PC-9 (cell line): ENCODE results near the gene ADAMTS7. TPM values are rescaled to one million over a fixed set of nuclear protein-coding genes. Genes with fewer than 3 reads are reported as not detected.

Experiments
- BruUV-seq: library from RNA; stranded (reverse); fragments of 400-500 nt; replicated peaks from 2 replicates; lab custom pipeline; 2021; lab: Mats Ljungman, UMichigan
- CTCF ChIA-PET: fragments of 300-600 bp; sonication (Branson Sonifier 250); formaldehyde crosslinking; loops from one replicate; lab custom pipeline; 2022; ENCODE audit warnings: antibody characterized with exemption; lab: Charles Lee
- POLR2A ChIA-PET: fragments of 300-600 bp; sonication (Branson Sonifier 250); formaldehyde crosslinking; loops from one replicate; lab custom pipeline; 2022; ENCODE audit warnings: antibody characterized with exemption; ENCODE audit not compliant: unreplicated experiment; lab: Charles Lee
- DNase-seq, 2 experiments: peaks; one replicate each; pipeline versions ENCODE4 v3.0.0 to v3.0.0-alpha.2; 2015 to 2022; ENCODE audit warnings: mixed read lengths in 1 of 2
- H2AFZ ChIP-seq: fragments of 200-600 bp; sonication (generic); 2 replicates; pipeline ENCODE4 v1.8.1; 2017; ENCODE audit warnings: antibody characterized with exemption
- H3F3A ChIP-seq: fragments of 200-600 bp; sonication (generic); 2 replicates; pipeline ENCODE4 v1.8.1; 2017; ENCODE audit warnings: antibody characterized with exemption, mild to moderate bottlenecking, low read depth; ENCODE audit not compliant: insufficient read depth
- H3K27ac ChIP-seq: fragments of 200-600 bp; sonication (generic); 2 replicates; pipeline ENCODE4 v1.6.1; 2016; ENCODE audit warnings: mixed run types
- H3K27me3 ChIP-seq: fragments of 200-600 bp; sonication (generic); 2 replicates; pipeline ENCODE4 v1.6.1; 2016; ENCODE audit warnings: low read depth, mixed run types; ENCODE audit not compliant: insufficient read depth
- H3K36me3 ChIP-seq: fragments of 200-600 bp; sonication (generic); 2 replicates; pipeline ENCODE4 v1.6.1; 2016; ENCODE audit warnings: low read depth, mixed run types
- H3K4me1 ChIP-seq: fragments of 200-600 bp; sonication (generic); replicated peaks from 2 replicates; pipeline ENCODE4 v1.6.1; 2016; ENCODE audit warnings: mixed run types; ENCODE audit not compliant: insufficient read depth
- H3K4me2 ChIP-seq: fragments of 200-600 bp; sonication (generic); 2 replicates; pipeline ENCODE4 v1.6.1; 2017; ENCODE audit warnings: mixed run types
- H3K4me3 ChIP-seq: fragments of 200-600 bp; sonication (generic); 2 replicates; pipeline ENCODE4 v1.6.1; 2016; ENCODE audit warnings: mixed run types
- H3K79me2 ChIP-seq: fragments of 200-600 bp; sonication (generic); 2 replicates; pipeline ENCODE4 v1.6.1; 2017; ENCODE audit warnings: low read depth, mixed run types
- H3K9me2 ChIP-seq: fragments of 200-600 bp; sonication (generic); 2 replicates; pipeline ENCODE4 v1.8.1; 2017; ENCODE audit warnings: mild to moderate bottlenecking; ENCODE audit not compliant: insufficient read depth
- H3K9me3 ChIP-seq: fragments of 200-600 bp; sonication (generic); 2 replicates; pipeline ENCODE4 v1.8.1; 2016; ENCODE audit warnings: low read depth; ENCODE audit not compliant: insufficient read depth
- H4K20me1 ChIP-seq: fragments of 200-600 bp; sonication (generic); 2 replicates; pipeline ENCODE4 v1.8.1; 2017; ENCODE audit not compliant: insufficient read depth
- EZH2 ChIP-seq: fragments of 200-600 bp; sonication (generic); IDR thresholded peaks from 2 replicates; pipeline ENCODE4 v1.8.0; 2017; ENCODE audit warnings: antibody characterized with exemption, low read depth
- intact Hi-C: fragments of 100-400 bp; cut with micrococcal nuclease; formaldehyde crosslinking; loops from one replicate; pipeline ENCODE4 v1.10.0; 2022; ENCODE audit not compliant: unreplicated experiment
- total RNA-seq: library from RNA; stranded (reverse); gene quantifications from 2 replicates; pipeline ENCODE4 v1.2.3, GENCODE V29; 2021
- TF ChIP-seq, protein P1 (sequence below): fragments of 200-600 bp; sonication (generic); conservative IDR thresholded peaks from 2 replicates; pipeline ENCODE4 v1.6.1; 2017; ENCODE audit warnings: mixed run types, antibody characterized with exemption, mild to moderate bottlenecking, moderate library complexity

ADAMTS7 gene
- total RNA-seq, 1 experiment from 2014 or later: 1.3 TPM

DNA sequence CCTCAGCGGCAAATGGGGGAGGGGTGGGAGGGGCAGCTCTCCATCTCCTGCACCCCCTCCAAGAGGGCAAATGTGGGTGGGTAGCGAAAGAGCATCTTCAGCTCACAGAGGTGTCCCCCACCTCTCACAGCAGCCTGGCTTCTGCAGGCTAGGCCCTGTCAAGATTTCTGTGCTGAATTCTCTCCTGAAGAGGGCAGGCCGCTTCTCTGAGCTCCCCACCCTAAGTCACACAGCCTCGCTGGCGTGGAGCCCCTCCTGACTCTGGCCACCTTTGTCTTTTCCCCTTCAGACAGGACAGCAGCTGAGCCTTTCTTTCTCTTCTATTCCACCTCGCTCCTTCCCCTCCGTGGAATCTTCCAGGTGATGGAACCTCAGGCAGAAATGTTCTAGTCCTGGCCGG, 26.3 kb upstream of the ADAMTS7 start:
- Histone ChIP-seq H3K9me2 (no peaks in the 10 kb centered on the region), H3K27me3 (peaks cover 12% of the 10 kb centered on the region; the same call in 1 of the 2 replicates), H3K9me3 (no peaks in the 10 kb centered on the region), H4K20me1 (no peaks in the 10 kb centered on the region), H3K4me1 (no peaks in the 10 kb centered on the region), H3K4me3 (no peak overlapping the region), H3K79me2 (no peaks in the 10 kb centered on the region), H2AFZ (no peak overlapping the region), H3K27ac (no peak overlapping the region), H3F3A (no peaks in the 10 kb centered on the region), H3K4me2 (no peak overlapping the region), H3K36me3 (no peaks in the 10 kb centered on the region)
- no TSS peak for BruUV-seq
- no peak for TF ChIP-seq EZH2
- TF ChIP-seq, protein P1, sequence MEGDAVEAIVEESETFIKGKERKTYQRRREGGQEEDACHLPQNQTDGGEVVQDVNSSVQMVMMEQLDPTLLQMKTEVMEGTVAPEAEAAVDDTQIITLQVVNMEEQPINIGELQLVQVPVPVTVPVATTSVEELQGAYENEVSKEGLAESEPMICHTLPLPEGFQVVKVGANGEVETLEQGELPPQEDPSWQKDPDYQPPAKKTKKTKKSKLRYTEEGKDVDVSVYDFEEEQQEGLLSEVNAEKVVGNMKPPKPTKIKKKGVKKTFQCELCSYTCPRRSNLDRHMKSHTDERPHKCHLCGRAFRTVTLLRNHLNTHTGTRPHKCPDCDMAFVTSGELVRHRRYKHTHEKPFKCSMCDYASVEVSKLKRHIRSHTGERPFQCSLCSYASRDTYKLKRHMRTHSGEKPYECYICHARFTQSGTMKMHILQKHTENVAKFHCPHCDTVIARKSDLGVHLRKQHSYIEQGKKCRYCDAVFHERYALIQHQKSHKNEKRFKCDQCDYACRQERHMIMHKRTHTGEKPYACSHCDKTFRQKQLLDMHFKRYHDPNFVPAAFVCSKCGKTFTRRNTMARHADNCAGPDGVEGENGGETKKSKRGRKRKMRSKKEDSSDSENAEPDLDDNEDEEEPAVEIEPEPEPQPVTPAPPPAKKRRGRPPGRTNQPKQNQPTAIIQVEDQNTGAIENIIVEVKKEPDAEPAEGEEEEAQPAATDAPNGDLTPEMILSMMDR: no peak
- intact Hi-C loops: no loop called here
- no peak for DNase-seq
- CTCF ChIA-PET: interaction anchor here (0.7 kb wide), 1 partner anchor 353 kb away, joined by 4 read pairs; no protein-coding TSS in a partner anchor
- POLR2A ChIA-PET: no interaction called here

DNA sequence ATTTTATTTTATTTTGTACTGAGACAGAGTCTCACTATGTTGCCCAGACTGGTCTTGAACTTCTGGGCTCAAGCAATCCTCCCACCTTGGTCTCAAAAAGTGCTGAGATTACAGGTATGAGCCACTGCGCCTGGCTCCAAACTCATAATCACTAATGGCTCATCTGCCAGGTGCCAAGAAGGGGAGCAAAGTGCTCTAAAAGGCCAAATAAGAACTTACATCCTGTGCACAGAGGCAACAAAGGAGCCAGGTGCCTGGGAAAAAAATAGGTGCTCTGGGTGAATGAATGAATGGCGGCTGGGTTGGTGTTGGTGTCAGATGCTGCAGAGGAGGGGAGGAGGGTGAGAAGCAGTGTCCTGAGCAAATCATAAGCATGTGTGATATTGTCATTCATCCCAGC, 25.9 kb upstream of the ADAMTS7 start:
- H3K4me3 ChIP-seq: no peak overlapping the region
- CTCF ChIA-PET: no interaction called here
- H3K9me3 ChIP-seq: no peaks in the 10 kb centered on the region
- no peaks in the 10 kb centered on the region for H3K36me3 ChIP-seq
- H3K27ac ChIP-seq: no peak overlapping the region
- TF ChIP-seq, protein P1: no peak
- TF ChIP-seq EZH2: no peak
- no peaks in the 10 kb centered on the region for H3F3A ChIP-seq
- H2AFZ ChIP-seq: no peak overlapping the region
- no peaks in the 10 kb centered on the region for H3K9me2 ChIP-seq
- no peak for DNase-seq
- H4K20me1 ChIP-seq: no peaks in the 10 kb centered on the region
- H3K4me1 ChIP-seq: no peaks in the 10 kb centered on the region
- peaks cover 15% of the 10 kb centered on the region; the same call in 1 of the 2 replicates for H3K27me3 ChIP-seq
- no TSS peak for BruUV-seq
- no peaks in the 10 kb centered on the region for H3K79me2 ChIP-seq
- intact Hi-C loops: no loop called here
- POLR2A ChIA-PET: no interaction called here
- no peak overlapping the region for H3K4me2 ChIP-seq

DNA sequence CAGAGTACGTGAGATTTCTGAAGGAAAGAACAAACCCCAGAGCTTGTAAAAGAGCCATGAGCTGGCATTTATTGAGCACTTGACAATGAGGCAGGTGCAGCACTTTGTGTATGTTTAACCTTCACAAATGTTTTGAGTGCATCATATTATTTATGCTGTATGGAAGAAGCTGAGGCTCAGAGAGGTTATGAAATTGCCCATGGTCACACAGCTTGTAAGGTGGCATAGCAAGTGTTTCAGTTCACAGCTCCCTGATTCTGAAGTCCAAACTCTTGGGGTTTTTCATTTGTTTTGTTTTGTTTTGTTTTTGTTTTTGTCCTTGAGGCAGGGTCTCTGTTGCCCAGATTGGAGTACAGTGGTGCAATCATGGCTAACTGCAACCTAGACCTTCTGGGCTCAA, 25.1 kb upstream of the ADAMTS7 start:
- no peak for TF ChIP-seq EZH2
- TF ChIP-seq, protein P1: no peak
- H3K79me2 ChIP-seq: no peaks in the 10 kb centered on the region
- DNase-seq: no peak
- H2AFZ ChIP-seq: no peak overlapping the region
- ChIA-PET POLR2A (no interaction called here), CTCF (no interaction called here)
- peaks cover 15% of the 10 kb centered on the region; the same call in 1 of the 2 replicates for H3K27me3 ChIP-seq
- intact Hi-C loops: no loop called here
- no TSS peak for BruUV-seq
- no peaks in the 10 kb centered on the region for H3K36me3 ChIP-seq
- no peaks in the 10 kb centered on the region for H3K4me1 ChIP-seq
- no peak overlapping the region for H3K4me2 ChIP-seq
- H3K9me2 ChIP-seq: no peaks in the 10 kb centered on the region
- H4K20me1 ChIP-seq: no peaks in the 10 kb centered on the region
- H3F3A ChIP-seq: no peaks in the 10 kb centered on the region
- no peak overlapping the region for H3K4me3 ChIP-seq
- no peaks in the 10 kb centered on the region for H3K9me3 ChIP-seq
- H3K27ac ChIP-seq: no peak overlapping the region
